Measurements from ENCODE around the gene CTAG1B.
"Not testable (repeated sequence)": the region's sequence is repeated elsewhere in the genome, so short reads cannot be mapped to it uniquely, and the experiment has no call there.

CTAG1B gene

GRCh38 chrX:154584585-154585183 lies 34.4 kb downstream of the CTAG1B start, which contains the start of gene CTAG1A:
Gene CTAG1A, plus strand, starts transcription at chrX:154585133. Its CDS starts 74 bp downstream, at chrX:154585207.
- DNase-seq (ENCODE audit: low read depth, low spot score) = not testable (repeated sequence)

GRCh38 chrX:154582994-154583393 lies 36.1 kb downstream of the CTAG1B start:
- not testable (repeated sequence) for DNase-seq (ENCODE audit: low read depth, low spot score)

GRCh38 chrX:154575076-154575475 lies 44.0 kb downstream of the CTAG1B start:
- not testable (repeated sequence) for DNase-seq (ENCODE audit: low read depth, low spot score)

GRCh38 chrX:154573061-154573460 lies 46.0 kb downstream of the CTAG1B start:
- DNase-seq (ENCODE audit: low read depth, low spot score) = not testable (repeated sequence)

GRCh38 chrX:154570361-154570760 lies 48.7 kb downstream of the CTAG1B start:
- DNase-seq (ENCODE audit: low read depth, low spot score) = not testable (repeated sequence)

All from smooth muscle cell of the brain vasculature (primary cell).